Spleen (tissue), 11 donors: ENCODE measurements around the gene DACH1. TPM values are rescaled to one million over a fixed set of nuclear protein-coding genes. Genes with fewer than 3 reads are reported as not detected.
A peak's percentile ranks its signal among the peaks of the same experiment; 100 is the strongest.

Experiments used
- DNase-seq: peaks from one replicate; pipeline ENCODE4 v3.0.0-alpha.2; 2020
- H3K27ac ChIP-seq, 8 donors: fragments of 200-600 bp; sonication (generic) in 7 of 8; 1 replicate in 4 of 8; 2 replicates in 4 of 8; pipeline versions ENCODE4 v1.5.0 to v1.8.0; 2016 to 2021; ENCODE audit warnings: inconsistent platforms in 4 of 8, mild to moderate bottlenecking in 4 of 8, moderate library complexity in 1 of 8
- H3K27me3 ChIP-seq, 7 donors: fragments of 200-600 bp; sonication (generic) in 6 of 7; replicated peaks in 1 of 7; 1 replicate in 4 of 7; 2 replicates in 3 of 7; pipeline versions ENCODE4 v1.5.0 to v1.8.0; 2016 to 2021; ENCODE audit warnings: inconsistent platforms in 3 of 7, mild to moderate bottlenecking in 1 of 7
- H3K36me3 ChIP-seq, 6 donors: fragments of 200-600 bp; sonication (generic) in 5 of 6; 1 replicate in 4 of 6; 2 replicates in 2 of 6; pipeline versions ENCODE4 v1.5.0 to v1.8.0; 2016 to 2021; ENCODE audit warnings: inconsistent platforms in 2 of 6
- H3K4me1 ChIP-seq, 6 donors: fragments of 200-600 bp; sonication (generic) in 5 of 6; 1 replicate in 3 of 6; 2 replicates in 3 of 6; pipeline versions ENCODE4 v1.5.0 to v1.8.0; 2016 to 2021; ENCODE audit warnings: inconsistent platforms in 3 of 6
- H3K4me3 ChIP-seq, 8 donors: fragments of 200-600 bp; sonication (generic) in 7 of 8; 1 replicate in 4 of 8; 2 replicates in 4 of 8; pipeline versions ENCODE4 v1.5.0 to v1.8.0; 2016 to 2021; ENCODE audit warnings: inconsistent platforms in 4 of 8, mild to moderate bottlenecking in 4 of 8, moderate library complexity in 2 of 8
- H3K9me3 ChIP-seq, 8 donors: fragments of 200-600 bp; sonication (generic) in 7 of 8; 1 replicate in 4 of 8; 2 replicates in 4 of 8; pipeline versions ENCODE4 v1.5.0 to v1.8.0; 2016 to 2021; ENCODE audit warnings: inconsistent platforms in 4 of 8
- POLR2A ChIP-seq, 3 donors: fragments of 450-650 bp; IDR thresholded peaks; one replicate each; pipeline ENCODE4 v1.5.1; 2017; ENCODE audit warnings: antibody characterized with exemption in 3 of 3, mild to moderate bottlenecking in 1 of 3
- POLR2AphosphoS5 ChIP-seq, 3 donors: sonication (generic); formaldehyde crosslinking; IDR thresholded peaks; one replicate each; pipeline ENCODE4 v1.5.1; 2017; ENCODE audit warnings: antibody characterized with exemption in 3 of 3
- WGBS, 5 donors: extraction: QIAGEN DNeasy Blood & Tissue Kit in 3 of 5; methylation state at CpG; one replicate each; pipeline versions ENCODE4 v1.1.5 to v1.1.7; 2013 to 2018; 5-methylcytosine and 5-hydroxymethylcytosine counted together
- intact Hi-C: fragments of 100-400 bp; cut with DNase I; formaldehyde crosslinking; loops from one replicate; pipeline ENCODE4 v1.15.0; 2023; ENCODE audit warnings: low total_unique reads
- polyA plus RNA-seq, 3 donors: library from polyadenylated mRNA; stranded (reverse); fragments of 200-250 nt; gene quantifications; one replicate each; pipeline ENCODE4 v1.2.1, GENCODE V29; 2013
- total RNA-seq, 7 donors: library from RNA; depleted of rRNA in 3 of 7; stranded (reverse); fragments of >200 nt in 3 of 7; fragmentation: NEBNext Ultra II Directional in 4 of 7; extraction: Animal tissue kit (Norgen Biotek cat#: 25700) in 4 of 7; gene quantifications; one replicate each; pipeline versions ENCODE4 v1.1.0 to v1.2.1, GENCODE V29; 2016 to 2021
- TF ChIP-seq, protein P1 (sequence below), 11 experiments: fragments of 200-600 bp in 7 of 11; fragments of 450-650 bp in 4 of 11; sonication (generic) in 4 of 11; IDR thresholded peaks in 8 of 11; conservative IDR thresholded peaks in 3 of 11; 1 replicate in 7 of 11; 2 replicates in 4 of 11; pipeline versions ENCODE4 v1.4.0 to v1.8.0; 2016 to 2021; ENCODE audit warnings: antibody characterized with exemption in 11 of 11, inconsistent platforms in 4 of 11, mild to moderate bottlenecking in 1 of 11
- donor health status: healthy with polysubstance abuse.
- donor health status: DM: no; HTN: no; CAD: no; lungs with moderate emphysema.
- donor health status: DM: no; HTN: no; CAD: no.
- donor health status: Bipolar disorder and iron deficiency.
- donor health status: healthy.
- donor health status: DM: no; HTN: no; CAD: no.
- donor health status: DM: yes; HTN: yes; CAD: no.

Gene DACH1
- total and polyA plus RNA-seq, 10 donors: 0.80 to 18.9 (median 11.4) TPM

DNA sequence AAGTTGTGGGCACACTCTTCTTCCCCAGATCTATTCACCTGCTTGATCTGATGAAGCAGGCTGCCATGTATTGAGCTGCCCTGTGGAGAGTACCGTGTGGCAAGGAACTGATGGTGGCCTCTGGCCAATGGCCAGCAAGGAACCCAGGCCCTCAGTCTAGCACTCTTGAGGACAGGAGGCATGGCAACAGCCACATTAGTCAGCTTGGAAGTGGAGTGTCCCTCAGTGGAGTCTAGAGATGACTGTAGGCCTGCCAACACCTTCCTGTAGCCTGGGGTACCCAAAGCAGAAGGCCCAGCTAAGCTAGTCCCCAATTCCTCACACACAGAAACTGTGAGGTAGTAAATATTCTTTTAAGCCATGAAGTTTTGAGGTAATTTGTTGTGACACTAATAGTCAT lies 412.5 kb downstream of the DACH1 start:
- no peaks in the 10 kb centered on the region for H3K9me3 ChIP-seq
- H3K27ac ChIP-seq: no peak overlapping the region
- TF ChIP-seq, protein P1, sequence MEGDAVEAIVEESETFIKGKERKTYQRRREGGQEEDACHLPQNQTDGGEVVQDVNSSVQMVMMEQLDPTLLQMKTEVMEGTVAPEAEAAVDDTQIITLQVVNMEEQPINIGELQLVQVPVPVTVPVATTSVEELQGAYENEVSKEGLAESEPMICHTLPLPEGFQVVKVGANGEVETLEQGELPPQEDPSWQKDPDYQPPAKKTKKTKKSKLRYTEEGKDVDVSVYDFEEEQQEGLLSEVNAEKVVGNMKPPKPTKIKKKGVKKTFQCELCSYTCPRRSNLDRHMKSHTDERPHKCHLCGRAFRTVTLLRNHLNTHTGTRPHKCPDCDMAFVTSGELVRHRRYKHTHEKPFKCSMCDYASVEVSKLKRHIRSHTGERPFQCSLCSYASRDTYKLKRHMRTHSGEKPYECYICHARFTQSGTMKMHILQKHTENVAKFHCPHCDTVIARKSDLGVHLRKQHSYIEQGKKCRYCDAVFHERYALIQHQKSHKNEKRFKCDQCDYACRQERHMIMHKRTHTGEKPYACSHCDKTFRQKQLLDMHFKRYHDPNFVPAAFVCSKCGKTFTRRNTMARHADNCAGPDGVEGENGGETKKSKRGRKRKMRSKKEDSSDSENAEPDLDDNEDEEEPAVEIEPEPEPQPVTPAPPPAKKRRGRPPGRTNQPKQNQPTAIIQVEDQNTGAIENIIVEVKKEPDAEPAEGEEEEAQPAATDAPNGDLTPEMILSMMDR (IDR thresholded peaks at IDR 0.05 in 8 of 11, conservative IDR thresholded peaks at IDR 0.05 in 3 of 11): no peak
- TF ChIP-seq POLR2AphosphoS5 (IDR thresholded peaks at IDR 0.05) (no peak), POLR2A (IDR thresholded peaks at IDR 0.05) (no peak)
- H3K4me3 ChIP-seq: no peak overlapping the region
- 86 to 100% (median 90%) methylated on average over 1 of the region's 1 CpG for WGBS, 5 donors
- H3K27me3 ChIP-seq: no peaks in the 10 kb centered on the region
- H3K4me1 ChIP-seq: peaks cover 0 to 6% (median 0%) of the 10 kb centered on the region in 6 donors
- intact Hi-C loops: no loop called here
- no peak for DNase-seq
- H3K36me3 ChIP-seq: no peaks in the 10 kb centered on the region

DNA sequence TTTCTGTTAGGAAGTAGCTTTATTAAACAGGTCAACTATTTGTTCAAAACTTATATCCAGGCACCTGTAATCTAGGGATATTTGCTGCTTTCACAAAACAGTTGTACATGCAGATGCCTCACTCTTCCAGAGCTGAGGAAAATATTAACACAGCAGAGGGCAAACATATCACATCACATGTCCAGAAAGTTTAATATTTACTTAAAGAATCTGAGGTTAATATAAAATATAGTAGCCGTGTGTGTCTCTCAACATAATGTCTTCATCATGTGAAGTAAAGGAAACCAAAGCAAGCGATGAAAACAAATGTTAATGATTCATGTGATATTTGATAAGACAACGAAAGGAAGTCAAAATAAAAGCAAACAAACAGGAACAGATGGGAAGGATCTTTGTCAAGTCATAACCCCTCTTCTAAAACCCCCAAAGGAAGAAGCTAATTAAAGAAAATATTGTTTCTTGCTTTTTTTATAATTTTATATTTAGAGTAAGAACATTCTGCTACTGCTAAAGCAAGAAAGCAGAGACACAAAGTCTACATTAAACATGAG lies 418.8 kb downstream of the DACH1 start:
- Histone ChIP-seq H3K9me3 (no peaks in the 10 kb centered on the region), H3K27ac (peak overlapping the region in 2 of 8 donors; percentile 1 to 52), H3K27me3 (no peaks in the 10 kb centered on the region), H3K4me3 (no peak overlapping the region), H3K36me3 (no peaks in the 10 kb centered on the region), H3K4me1 (peaks cover 0 to 4% (median 0%) of the 10 kb centered on the region in 6 donors)
- 70 to 87% (median 83%) methylated on average over 3 of the region's 3 CpGs for WGBS, 5 donors
- intact Hi-C loops: no loop called here
- no peak for TF ChIP-seq POLR2A (IDR thresholded peaks at IDR 0.05)
- TF ChIP-seq, protein P1 (IDR thresholded peaks at IDR 0.05 in 8 of 11, conservative IDR thresholded peaks at IDR 0.05 in 3 of 11): no peak
- no peak for TF ChIP-seq POLR2AphosphoS5 (IDR thresholded peaks at IDR 0.05)
- no peak for DNase-seq

DNA sequence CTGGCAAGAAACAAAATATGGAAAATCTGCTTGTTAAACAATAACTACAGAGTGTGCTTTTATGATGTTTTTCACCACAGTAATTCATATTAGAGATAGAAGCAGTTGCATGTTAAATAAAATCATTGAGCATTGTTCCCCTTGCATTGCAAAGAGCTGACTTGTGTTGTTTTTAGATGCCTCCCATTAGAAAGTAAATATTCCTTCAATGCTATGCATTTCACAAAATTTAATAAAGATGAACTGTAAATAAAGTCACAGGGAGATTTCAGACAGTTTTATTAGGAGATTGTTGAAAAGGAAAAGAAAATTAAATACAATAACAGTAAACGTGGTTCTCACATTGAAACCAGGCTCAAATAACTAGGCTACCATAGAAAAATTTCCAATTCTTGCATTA lies 429.3 kb downstream of the DACH1 start:
- Histone ChIP-seq H3K36me3 (no peaks in the 10 kb centered on the region), H3K4me1 (no peaks in the 10 kb centered on the region), H3K27ac (no peak overlapping the region), H3K9me3 (no peaks in the 10 kb centered on the region), H3K4me3 (no peak overlapping the region), H3K27me3 (no peaks in the 10 kb centered on the region)
- 71 to 90% (median 75%) methylated on average over 1 of the region's 1 CpG for WGBS, 5 donors
- TF ChIP-seq POLR2A (IDR thresholded peaks at IDR 0.05) (no peak), POLR2AphosphoS5 (IDR thresholded peaks at IDR 0.05) (no peak)
- TF ChIP-seq, protein P1 (IDR thresholded peaks at IDR 0.05 in 8 of 11, conservative IDR thresholded peaks at IDR 0.05 in 3 of 11): no peak
- DNase-seq: no peak
- intact Hi-C loops: no loop called here

DNA sequence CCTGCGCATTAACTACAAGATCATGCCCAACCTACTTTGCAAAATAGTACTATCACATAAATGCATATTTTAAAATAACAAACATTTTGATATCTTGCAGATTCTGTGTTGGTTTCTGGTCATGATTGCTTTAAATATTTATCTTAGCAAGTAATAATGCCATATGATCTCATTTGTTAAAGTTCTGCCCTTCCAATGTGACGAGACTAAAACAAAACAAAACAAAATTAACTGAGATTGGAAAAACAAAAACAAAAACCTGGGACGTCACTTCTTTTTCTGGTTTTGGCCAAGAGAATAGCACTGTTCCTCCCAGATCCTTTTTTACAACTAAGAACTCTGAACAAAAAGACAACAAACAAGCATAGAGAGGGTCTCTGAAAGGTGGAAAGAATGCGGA lies 436.3 kb downstream of the DACH1 start:
- 84 to 98% (median 88%) methylated on average over 4 of the region's 4 CpGs for WGBS, 5 donors
- TF ChIP-seq POLR2AphosphoS5 (IDR thresholded peaks at IDR 0.05) (no peak), POLR2A (IDR thresholded peaks at IDR 0.05) (no peak)
- TF ChIP-seq, protein P1 (IDR thresholded peaks at IDR 0.05 in 8 of 11, conservative IDR thresholded peaks at IDR 0.05 in 3 of 11): no peak
- Histone ChIP-seq H3K27ac (no peak overlapping the region), H3K4me1 (no peaks in the 10 kb centered on the region), H3K4me3 (no peak overlapping the region), H3K9me3 (peaks cover 0 to 6% (median 0%) of the 10 kb centered on the region in 8 donors), H3K27me3 (no peaks in the 10 kb centered on the region), H3K36me3 (no peaks in the 10 kb centered on the region)
- intact Hi-C loops: no loop called here
- DNase-seq: no peak
